NB4 (cell line): ENCODE measurements around the gene STX8.
"Not testable (repeated sequence)": the region's sequence is repeated elsewhere in the genome, so short reads cannot be mapped to it uniquely, and the experiment has no call there.

Source experiments
- DNase-seq: peaks from one replicate; pipeline ENCODE4 v3.0.0; 2010; ENCODE audit warnings: low read depth
- H3K4me3 ChIP-seq: one replicate; pipeline ENCODE4 v1.5.1; 2011; ENCODE audit warnings: mild to moderate bottlenecking, low read depth, low read length, moderate library complexity
- CTCF ChIP-seq: IDR thresholded peaks from one replicate; pipeline ENCODE4 v1.5.1; 2012; ENCODE audit warnings: low read depth, low read length
- MAX ChIP-seq: IDR thresholded peaks from 2 replicates; pipeline ENCODE4 v1.6.1; 2011; ENCODE audit warnings: low read depth, low read length
- MYC ChIP-seq: IDR thresholded peaks from 2 replicates; pipeline ENCODE4 v1.6.1; 2011; ENCODE audit warnings: low read depth, low read length
- POLR2A ChIP-seq: IDR thresholded peaks from 2 replicates; pipeline ENCODE4 v1.6.1; 2011; ENCODE audit warnings: mild to moderate bottlenecking; ENCODE audit not compliant: insufficient read length; ENCODE audit errors: extremely low read depth

The STX8 gene

GRCh38 chr17:9456330-9456729 lies 119.3 kb downstream of the STX8 start:
- no peak for DNase-seq
- TF ChIP-seq POLR2A (no peak), MAX (no peak), MYC (no peak), CTCF (no peak)
- no peak overlapping the region for H3K4me3 ChIP-seq

GRCh38 chr17:9451934-9452333 lies 123.7 kb downstream of the STX8 start:
- no peak overlapping the region for H3K4me3 ChIP-seq
- DNase-seq = no peak
- TF ChIP-seq CTCF (no peak), POLR2A (no peak), MAX (no peak), MYC (no peak)

- DNase-seq, H3K4me3 ChIP-seq: not testable (repeated sequence)
Measured at GRCh38 chr17:9447298-9447697, 128.3 kb downstream of the STX8 start.

GRCh38 chr17:9446528-9446927 lies 129.1 kb downstream of the STX8 start:
- no peak overlapping the region for H3K4me3 ChIP-seq
- TF ChIP-seq MAX (no peak), POLR2A (no peak), MYC (no peak), CTCF (no peak)
- no peak for DNase-seq

GRCh38 chr17:9445424-9445823 lies 130.2 kb downstream of the STX8 start:
- DNase-seq = no peak
- no peak overlapping the region for H3K4me3 ChIP-seq
- TF ChIP-seq CTCF (no peak), MAX (no peak), MYC (no peak), POLR2A (no peak)

GRCh38 chr17:9444687-9445086 lies 130.9 kb downstream of the STX8 start:
- no peak for DNase-seq
- no peak overlapping the region for H3K4me3 ChIP-seq
- TF ChIP-seq POLR2A (no peak), MYC (no peak), CTCF (no peak), MAX (no peak)
